ENCODE results near the gene TMEM125.

The TMEM125 gene

GRCh38 chr1:43308635-43309404, 39.0 kb downstream of the TMEM125 start:
- Histone ChIP-seq H4K91ac (ENCODE audit: low read length) (no peak overlapping the region), H2BK5ac (ENCODE audit: low read depth, low read length, poor library complexity, severe bottlenecking) (no peak overlapping the region), H2AFZ (ENCODE audit: low read depth, low read length) (no peak overlapping the region), H3K4me1 (ENCODE audit: control insufficient read depth, insufficient read depth, low read depth, low read length) (peaks cover 7% of the 10 kb centered on the region), H3K4ac (ENCODE audit: low read depth in 1 of 2, low read length in 2 of 2) (no peak overlapping the region), H3K36me3 (ENCODE audit: control insufficient read depth in 1 of 2, insufficient read depth in 2 of 2, low read depth in 1 of 2, low read length in 2 of 2) (no peaks in the 10 kb centered on the region), H3K27ac (ENCODE audit: low read length, poor library complexity, severe bottlenecking) (no peak overlapping the region), H3K4me2 (ENCODE audit: low read length, poor library complexity, severe bottlenecking) (no peak overlapping the region), H3K27me3 (ENCODE audit: control insufficient read depth in 1 of 2, insufficient read depth in 1 of 2, low read length in 2 of 2) (peaks cover 3 to 10% of the 10 kb centered on the region in 2 experiments), H3K9ac (ENCODE audit: low read length) (no peak overlapping the region), H3K23ac (ENCODE audit: low read length in 2 of 2) (no peak overlapping the region), H3K9me3 (ENCODE audit: control insufficient read depth, low read length) (no peaks in the 10 kb centered on the region), H3K14ac (ENCODE audit: low read length in 2 of 2) (no peak overlapping the region), H3K79me1 (replicated peaks; ENCODE audit: low read length, poor library complexity, severe bottlenecking) (no peaks in the 10 kb centered on the region), H2BK15ac (ENCODE audit: low read depth, poor library complexity, severe bottlenecking) (no peak overlapping the region), H3K4me3 (ENCODE audit: insufficient read depth in 1 of 2, low read depth in 1 of 2, low read length in 2 of 2) (no peak overlapping the region), H3K18ac (ENCODE audit: low read depth in 1 of 2, low read length in 2 of 2) (no peak overlapping the region), H2BK12ac (ENCODE audit: low read length in 2 of 2) (no peak overlapping the region), H2BK120ac (ENCODE audit: low read depth, low read length) (no peak overlapping the region), H4K8ac (ENCODE audit: low read length) (no peak overlapping the region), H2AK5ac (ENCODE audit: low read length, severe bottlenecking) (no peak overlapping the region)
- no peak for DNase-seq
- WGBS: 95% methylated on average over 19 of the region's 20 CpGs

GRCh38 chr1:43309405-43310025, 39.7 kb downstream of the TMEM125 start:
- H2AFZ ChIP-seq (ENCODE audit: low read depth, low read length): no peak overlapping the region
- H3K79me1 ChIP-seq (replicated peaks; ENCODE audit: low read length, poor library complexity, severe bottlenecking): no peaks in the 10 kb centered on the region
- H3K4me3 ChIP-seq (ENCODE audit: insufficient read depth in 1 of 2, low read depth in 1 of 2, low read length in 2 of 2): no peak overlapping the region
- no peak overlapping the region for H3K4ac ChIP-seq (ENCODE audit: low read depth in 1 of 2, low read length in 2 of 2)
- peaks cover 7% of the 10 kb centered on the region for H3K4me1 ChIP-seq (ENCODE audit: control insufficient read depth, insufficient read depth, low read depth, low read length)
- H3K9ac ChIP-seq (ENCODE audit: low read length): no peak overlapping the region
- no peak overlapping the region for H2BK15ac ChIP-seq (ENCODE audit: low read depth, poor library complexity, severe bottlenecking)
- no peak overlapping the region for H3K23ac ChIP-seq (ENCODE audit: low read length in 2 of 2)
- H3K27ac ChIP-seq (ENCODE audit: low read length, poor library complexity, severe bottlenecking): no peak overlapping the region
- H2AK5ac ChIP-seq (ENCODE audit: low read length, severe bottlenecking): no peak overlapping the region
- H4K91ac ChIP-seq (ENCODE audit: low read length): no peak overlapping the region
- no peak for DNase-seq
- no peak overlapping the region for H4K8ac ChIP-seq (ENCODE audit: low read length)
- H2BK120ac ChIP-seq (ENCODE audit: low read depth, low read length): no peak overlapping the region
- no peak overlapping the region for H3K18ac ChIP-seq (ENCODE audit: low read depth in 1 of 2, low read length in 2 of 2)
- H2BK5ac ChIP-seq (ENCODE audit: low read depth, low read length, poor library complexity, severe bottlenecking): no peak overlapping the region
- H3K9me3 ChIP-seq (ENCODE audit: control insufficient read depth, low read length): no peaks in the 10 kb centered on the region
- H3K4me2 ChIP-seq (ENCODE audit: low read length, poor library complexity, severe bottlenecking): no peak overlapping the region
- no peak overlapping the region for H3K14ac ChIP-seq (ENCODE audit: low read length in 2 of 2)
- H3K27me3 ChIP-seq (ENCODE audit: control insufficient read depth in 1 of 2, insufficient read depth in 1 of 2, low read length in 2 of 2): peaks cover 3 to 10% of the 10 kb centered on the region in 2 experiments
- H3K36me3 ChIP-seq (ENCODE audit: control insufficient read depth in 1 of 2, insufficient read depth in 2 of 2, low read depth in 1 of 2, low read length in 2 of 2): no peaks in the 10 kb centered on the region
- H2BK12ac ChIP-seq (ENCODE audit: low read length in 2 of 2): no peak overlapping the region
- 86% methylated on average over 13 of the region's 13 CpGs for WGBS

GRCh38 chr1:43311521-43311920, 41.7 kb downstream of the TMEM125 start:
- Histone ChIP-seq H3K4me3 (ENCODE audit: insufficient read depth in 1 of 2, low read depth in 1 of 2, low read length in 2 of 2) (no peak overlapping the region), H3K23ac (ENCODE audit: low read length in 2 of 2) (no peak overlapping the region), H3K4ac (ENCODE audit: low read depth in 1 of 2, low read length in 2 of 2) (no peak overlapping the region), H3K4me1 (ENCODE audit: control insufficient read depth, insufficient read depth, low read depth, low read length) (peaks cover 7% of the 10 kb centered on the region), H2AK5ac (ENCODE audit: low read length, severe bottlenecking) (no peak overlapping the region), H4K91ac (ENCODE audit: low read length) (no peak overlapping the region), H2AFZ (ENCODE audit: low read depth, low read length) (no peak overlapping the region), H4K8ac (ENCODE audit: low read length) (no peak overlapping the region), H3K36me3 (ENCODE audit: control insufficient read depth in 1 of 2, insufficient read depth in 2 of 2, low read depth in 1 of 2, low read length in 2 of 2) (no peaks in the 10 kb centered on the region), H3K27ac (ENCODE audit: low read length, poor library complexity, severe bottlenecking) (no peak overlapping the region), H2BK5ac (ENCODE audit: low read depth, low read length, poor library complexity, severe bottlenecking) (no peak overlapping the region), H3K14ac (ENCODE audit: low read length in 2 of 2) (no peak overlapping the region), H2BK120ac (ENCODE audit: low read depth, low read length) (no peak overlapping the region), H2BK12ac (ENCODE audit: low read length in 2 of 2) (no peak overlapping the region), H3K9ac (ENCODE audit: low read length) (no peak overlapping the region), H3K27me3 (ENCODE audit: control insufficient read depth in 1 of 2, insufficient read depth in 1 of 2, low read length in 2 of 2) (peaks cover 2 to 10% of the 10 kb centered on the region in 2 experiments), H3K79me1 (replicated peaks; ENCODE audit: low read length, poor library complexity, severe bottlenecking) (no peaks in the 10 kb centered on the region), H3K4me2 (ENCODE audit: low read length, poor library complexity, severe bottlenecking) (no peak overlapping the region), H3K9me3 (ENCODE audit: control insufficient read depth, low read length) (no peaks in the 10 kb centered on the region), H2BK15ac (ENCODE audit: low read depth, poor library complexity, severe bottlenecking) (no peak overlapping the region), H3K18ac (ENCODE audit: low read depth in 1 of 2, low read length in 2 of 2) (no peak overlapping the region)
- whole genome bisulfite sequencing: 93% methylated on average over 9 of the region's 9 CpGs
- no peak for DNase-seq

GRCh38 chr1:43312212-43312623, 42.4 kb downstream of the TMEM125 start:
- no peak overlapping the region for H2AFZ ChIP-seq (ENCODE audit: low read depth, low read length)
- H3K27me3 ChIP-seq (ENCODE audit: control insufficient read depth in 1 of 2, insufficient read depth in 1 of 2, low read length in 2 of 2): peaks cover 0 to 9% of the 10 kb centered on the region in 2 experiments
- H4K91ac ChIP-seq (ENCODE audit: low read length): peak overlapping the region; percentile 22
- no peak overlapping the region for H3K18ac ChIP-seq (ENCODE audit: low read depth in 1 of 2, low read length in 2 of 2)
- H3K4me2 ChIP-seq (ENCODE audit: low read length, poor library complexity, severe bottlenecking): no peak overlapping the region
- no peak overlapping the region for H3K27ac ChIP-seq (ENCODE audit: low read length, poor library complexity, severe bottlenecking)
- H3K79me1 ChIP-seq (replicated peaks; ENCODE audit: low read length, poor library complexity, severe bottlenecking): no peaks in the 10 kb centered on the region
- 90% methylated on average over 17 of the region's 19 CpGs for WGBS
- no peak overlapping the region for H2BK12ac ChIP-seq (ENCODE audit: low read length in 2 of 2)
- no peak overlapping the region for H2AK5ac ChIP-seq (ENCODE audit: low read length, severe bottlenecking)
- no peak for DNase-seq
- no peak overlapping the region for H3K23ac ChIP-seq (ENCODE audit: low read length in 2 of 2)
- no peaks in the 10 kb centered on the region for H3K36me3 ChIP-seq (ENCODE audit: control insufficient read depth in 1 of 2, insufficient read depth in 2 of 2, low read depth in 1 of 2, low read length in 2 of 2)
- H3K4me1 ChIP-seq (ENCODE audit: control insufficient read depth, insufficient read depth, low read depth, low read length): peaks cover 7% of the 10 kb centered on the region
- no peak overlapping the region for H4K8ac ChIP-seq (ENCODE audit: low read length)
- no peaks in the 10 kb centered on the region for H3K9me3 ChIP-seq (ENCODE audit: control insufficient read depth, low read length)
- no peak overlapping the region for H2BK5ac ChIP-seq (ENCODE audit: low read depth, low read length, poor library complexity, severe bottlenecking)
- no peak overlapping the region for H2BK15ac ChIP-seq (ENCODE audit: low read depth, poor library complexity, severe bottlenecking)
- H3K4ac ChIP-seq (ENCODE audit: low read depth in 1 of 2, low read length in 2 of 2): no peak overlapping the region
- H2BK120ac ChIP-seq (ENCODE audit: low read depth, low read length): no peak overlapping the region
- H3K4me3 ChIP-seq (ENCODE audit: insufficient read depth in 1 of 2, low read depth in 1 of 2, low read length in 2 of 2): no peak overlapping the region
- no peak overlapping the region for H3K9ac ChIP-seq (ENCODE audit: low read length)
- no peak overlapping the region for H3K14ac ChIP-seq (ENCODE audit: low read length in 2 of 2)
